Suprapubic skin (tissue), 4 donors: ENCODE measurements around the gene FAF1. TPM values are rescaled to one million over a fixed set of nuclear protein-coding genes. Genes with fewer than 3 reads are reported as not detected.

ENCODE experiments used
- DNase-seq, 2 donors: peaks; one replicate each; pipeline ENCODE4 v3.0.0-alpha.2; 2019; ENCODE audit warnings: low spot score in 2 of 2
- H3K27ac ChIP-seq: fragments of 200-600 bp; sonication (generic); one replicate; pipeline ENCODE4 v1.5.1; 2019
- H3K27me3 ChIP-seq: fragments of 200-600 bp; sonication (generic); one replicate; pipeline ENCODE4 v1.5.1; 2019
- H3K36me3 ChIP-seq: fragments of 200-600 bp; sonication (generic); one replicate; pipeline ENCODE4 v1.5.1; 2019
- H3K4me1 ChIP-seq: fragments of 200-600 bp; sonication (generic); one replicate; pipeline ENCODE4 v1.5.1; 2019
- H3K4me3 ChIP-seq: fragments of 200-600 bp; sonication (generic); one replicate; pipeline ENCODE4 v1.5.1; 2019; ENCODE audit warnings: mild to moderate bottlenecking
- H3K9me3 ChIP-seq: fragments of 200-600 bp; sonication (generic); one replicate; pipeline ENCODE4 v1.5.1; 2019
- CTCF ChIP-seq, 2 donors: fragments of 200-600 bp in 1 of 2; fragments of 450-650 bp in 1 of 2; sonication (generic) in 1 of 2; IDR thresholded peaks; one replicate each; pipeline ENCODE4 v1.5.1; 2016 to 2019; ENCODE audit warnings: antibody characterized with exemption in 2 of 2, mild to moderate bottlenecking in 1 of 2, moderate library complexity in 1 of 2
- EP300 ChIP-seq: sonication (generic); formaldehyde crosslinking; IDR thresholded peaks from one replicate; pipeline ENCODE4 v1.6.1; 2017; ENCODE audit warnings: antibody characterized with exemption
- POLR2A ChIP-seq, 2 donors: fragments of 450-650 bp; IDR thresholded peaks; one replicate each; pipeline ENCODE4 v1.6.1; 2017; ENCODE audit warnings: antibody characterized with exemption in 2 of 2, mild to moderate bottlenecking in 2 of 2, moderate library complexity in 2 of 2
- POLR2AphosphoS5 ChIP-seq, 3 donors: sonication (generic); formaldehyde crosslinking; IDR thresholded peaks; one replicate each; pipeline ENCODE4 v1.6.1; 2017; ENCODE audit warnings: antibody characterized with exemption in 3 of 3
- WGBS: methylation state at CpG from one replicate; pipeline ENCODE4 v1.1.5; 2018; 5-methylcytosine and 5-hydroxymethylcytosine counted together
- total RNA-seq, 4 donors: library from RNA; depleted of rRNA; stranded (reverse); fragments of >200 nt; gene quantifications; one replicate each; pipeline ENCODE4 v1.1.0, GENCODE V29; 2016

FAF1 gene
- total RNA-seq, 4 donors from 2014 or later = 35.1 to 61.6 (median 45.4) TPM

GRCh38 chr1:50975436-50975835 is 15.4 kb upstream of the FAF1 start:
- H3K4me3 ChIP-seq = no peak overlapping the region

GRCh38 chr1:50974618-50974935 is 14.5 kb upstream of the FAF1 start:
- H3K27ac ChIP-seq = no peak overlapping the region
- DNase-seq = no peak
- H3K9me3 ChIP-seq = no peaks in the 10 kb centered on the region
- H3K4me3 ChIP-seq = no peak overlapping the region
- TF ChIP-seq POLR2AphosphoS5 (IDR thresholded peaks at IDR 0.05) = no peak
- TF ChIP-seq EP300 = no peak
- no peak for TF ChIP-seq CTCF (IDR thresholded peaks at IDR 0.05)
- no peak for TF ChIP-seq POLR2A (IDR thresholded peaks at IDR 0.05)
- WGBS = 51% methylated on average over 1 of the region's 1 CpG
- H3K27me3 ChIP-seq = no peaks in the 10 kb centered on the region
- H3K36me3 ChIP-seq = no peaks in the 10 kb centered on the region
- peaks cover 39% of the 10 kb centered on the region for H3K4me1 ChIP-seq

More at GRCh38 chr1:50975436-50975835, 15.4 kb upstream of the FAF1 start:
- no peaks in the 10 kb centered on the region for H3K9me3 ChIP-seq
- TF ChIP-seq EP300 (no peak), CTCF (IDR thresholded peaks at IDR 0.05) (no peak), POLR2A (IDR thresholded peaks at IDR 0.05) (no peak)
- H3K27ac ChIP-seq = no peak overlapping the region
- no peak for DNase-seq
- WGBS = 39% methylated on average over 1 of the region's 1 CpG
- H3K27me3 ChIP-seq = no peaks in the 10 kb centered on the region
- H3K4me1 ChIP-seq = peaks cover 39% of the 10 kb centered on the region
- H3K36me3 ChIP-seq = no peaks in the 10 kb centered on the region

GRCh38 chr1:50973875-50974617 is 14.0 kb upstream of the FAF1 start:
- H3K4me3 ChIP-seq = no peak overlapping the region
- WGBS = 76% methylated on average over 13 of the region's 13 CpGs
- TF ChIP-seq EP300 = no peak
- no peaks in the 10 kb centered on the region for H3K9me3 ChIP-seq
- H3K36me3 ChIP-seq = no peaks in the 10 kb centered on the region
- DNase-seq = no peak
- no peak overlapping the region for H3K27ac ChIP-seq
- H3K4me1 ChIP-seq = peaks cover 39% of the 10 kb centered on the region
- no peaks in the 10 kb centered on the region for H3K27me3 ChIP-seq

GRCh38 chr1:50973255-50973654 is 13.2 kb upstream of the FAF1 start:
- DNase-seq = no peak
- no peak for TF ChIP-seq POLR2AphosphoS5 (IDR thresholded peaks at IDR 0.05)
- Histone ChIP-seq H3K36me3 (no peaks in the 10 kb centered on the region), H3K27ac (no peak overlapping the region), H3K9me3 (no peaks in the 10 kb centered on the region), H3K4me1 (peaks cover 36% of the 10 kb centered on the region), H3K4me3 (no peak overlapping the region), H3K27me3 (no peaks in the 10 kb centered on the region)
- WGBS = 74% methylated on average over 1 of the region's 1 CpG

- H3K36me3 ChIP-seq = no peaks in the 10 kb centered on the region
- peaks cover 37% of the 10 kb centered on the region for H3K4me1 ChIP-seq
- H3K9me3 ChIP-seq = no peaks in the 10 kb centered on the region
- TF ChIP-seq EP300 (no peak), POLR2AphosphoS5 (IDR thresholded peaks at IDR 0.05) (no peak), POLR2A (IDR thresholded peaks at IDR 0.05) (no peak), CTCF (IDR thresholded peaks at IDR 0.05) (no peak)
- no peak overlapping the region for H3K4me3 ChIP-seq
- 22% methylated on average over 1 of the region's 1 CpG for WGBS
- DNase-seq = no peak
- H3K27ac ChIP-seq = no peak overlapping the region
- H3K27me3 ChIP-seq = no peaks in the 10 kb centered on the region
These were observed 12.7 kb upstream of the FAF1 start for GRCh38 chr1:50972766-50973165.

GRCh38 chr1:50971748-50972305 is 11.8 kb upstream of the FAF1 start:
- no peak overlapping the region for H3K27ac ChIP-seq

More at GRCh38 chr1:50971748-50972305, 11.8 kb upstream of the FAF1 start:
- WGBS = 37% methylated on average over 6 of the region's 6 CpGs
- Histone ChIP-seq H3K9me3 (no peaks in the 10 kb centered on the region), H3K4me3 (peak overlapping the region; percentile 89), H3K27me3 (no peaks in the 10 kb centered on the region), H3K36me3 (no peaks in the 10 kb centered on the region), H3K4me1 (peaks cover 43% of the 10 kb centered on the region)
- no peak for TF ChIP-seq POLR2AphosphoS5 (IDR thresholded peaks at IDR 0.05)
- no peak for TF ChIP-seq POLR2A (IDR thresholded peaks at IDR 0.05)
- TF ChIP-seq EP300 = no peak
- TF ChIP-seq CTCF (IDR thresholded peaks at IDR 0.05) = no peak
- no peak for DNase-seq
